ENCODE results near the gene BSCL2. TPM values are rescaled to one million over a fixed set of nuclear protein-coding genes. Genes with fewer than 3 reads are reported as not detected.

BSCL2 gene
- polyA plus RNA-seq, 3 donors = 43.5 to 65.7 (median 63.3) TPM

GRCh38 chr11:62689421-62690183 is 17.6 kb downstream of the BSCL2 start, which contains the start of gene LRRN4CL:
TSS of gene LRRN4CL (minus strand) at chr11:62689530. CDS start at chr11:62688508, 1,022 bp downstream.
- Histone ChIP-seq H2AFZ (ENCODE audit: insufficient read depth, low read depth, low read length, poor library complexity, severe bottlenecking) (no peak within 1 kb of the TSS), H3K9ac (ENCODE audit: insufficient read depth, low read length, poor library complexity, severe bottlenecking) (no peak within 1 kb of the TSS), H4K20me1 (ENCODE audit: insufficient read depth, low read length) (no peaks in the 10 kb centered on the region), H3K4me3 (replicated peaks in 1 of 3; ENCODE audit: low read depth in 2 of 3, low read length in 3 of 3) (no peak within 1 kb of the TSS), H3K79me2 (ENCODE audit: insufficient read depth, low read length) (no peaks in the 10 kb centered on the region), H3K27ac (ENCODE audit: low read depth in 1 of 2, low read length in 2 of 2) (no peak within 1 kb of the TSS), H3K9me3 (replicated peaks in 1 of 2; ENCODE audit: control insufficient read depth in 1 of 2, insufficient read depth in 1 of 2, low read length in 2 of 2) (no peaks in the 10 kb centered on the region), H3K27me3 (ENCODE audit: control insufficient read depth in 2 of 2, insufficient read depth in 2 of 2, low read length in 2 of 2) (peaks cover 9 to 26% of the 10 kb centered on the region in 2 donors), H3K4me1 (ENCODE audit: control insufficient read depth in 1 of 2, insufficient read depth in 2 of 2, low read length in 2 of 2) (peaks cover 5 to 8% of the 10 kb centered on the region in 2 donors), H3K36me3 (replicated peaks in 1 of 2; ENCODE audit: control insufficient read depth in 1 of 2, insufficient read depth in 2 of 2, low read length in 2 of 2) (peaks cover 29 to 41% of the 10 kb centered on the region in 2 donors), H3K4me2 (replicated peaks; ENCODE audit: extremely low read depth, low read length, poor library complexity, severe bottlenecking) (no peak within 1 kb of the TSS)
- H3K9me3 Mint-ChIP-seq = peaks cover 0 to 4% (median 0%) of the 10 kb centered on the region in 7 donors
- TF ChIP-seq, protein P1, sequence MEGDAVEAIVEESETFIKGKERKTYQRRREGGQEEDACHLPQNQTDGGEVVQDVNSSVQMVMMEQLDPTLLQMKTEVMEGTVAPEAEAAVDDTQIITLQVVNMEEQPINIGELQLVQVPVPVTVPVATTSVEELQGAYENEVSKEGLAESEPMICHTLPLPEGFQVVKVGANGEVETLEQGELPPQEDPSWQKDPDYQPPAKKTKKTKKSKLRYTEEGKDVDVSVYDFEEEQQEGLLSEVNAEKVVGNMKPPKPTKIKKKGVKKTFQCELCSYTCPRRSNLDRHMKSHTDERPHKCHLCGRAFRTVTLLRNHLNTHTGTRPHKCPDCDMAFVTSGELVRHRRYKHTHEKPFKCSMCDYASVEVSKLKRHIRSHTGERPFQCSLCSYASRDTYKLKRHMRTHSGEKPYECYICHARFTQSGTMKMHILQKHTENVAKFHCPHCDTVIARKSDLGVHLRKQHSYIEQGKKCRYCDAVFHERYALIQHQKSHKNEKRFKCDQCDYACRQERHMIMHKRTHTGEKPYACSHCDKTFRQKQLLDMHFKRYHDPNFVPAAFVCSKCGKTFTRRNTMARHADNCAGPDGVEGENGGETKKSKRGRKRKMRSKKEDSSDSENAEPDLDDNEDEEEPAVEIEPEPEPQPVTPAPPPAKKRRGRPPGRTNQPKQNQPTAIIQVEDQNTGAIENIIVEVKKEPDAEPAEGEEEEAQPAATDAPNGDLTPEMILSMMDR (IDR thresholded peaks at IDR 0.05) = no peak
- H3K4me1 Mint-ChIP-seq = peaks cover 5% of the 10 kb centered on the region
- peaks cover 26 to 32% (median 29%) of the 10 kb centered on the region in 3 donors for H3K27me3 Mint-ChIP-seq (ENCODE audit: low read depth in 3 of 3)
- H3K27ac Mint-ChIP-seq = peak within 1 kb of the TSS in 1 of 7 donors; percentile 31
- no peak for DNase-seq
- intact Hi-C loops (cut with micrococcal nuclease) = loop anchor here (5.0 to 10.0 kb wide), 2 partner anchors 292 to 295 kb away; no protein-coding TSS in a partner anchor
- H3K36me3 Mint-ChIP-seq = peaks cover 43 to 56% of the 10 kb centered on the region in 2 donors
- WGBS (ENCODE audit: insufficient coverage) = 78% methylated on average over 4 of the region's 11 CpGs
- peak within 1 kb of the TSS in 1 of 2 donors; percentile 63 for H3K4me3 Mint-ChIP-seq

- peaks cover 5% of the 10 kb centered on the region for H3K4me1 Mint-ChIP-seq
- H3K36me3 Mint-ChIP-seq = peaks cover 41 to 45% of the 10 kb centered on the region in 2 donors
- no peaks in the 10 kb centered on the region for H3K79me2 ChIP-seq (ENCODE audit: insufficient read depth, low read length)
- H2AFZ ChIP-seq (ENCODE audit: insufficient read depth, low read depth, low read length, poor library complexity, severe bottlenecking) = peak overlapping the region; percentile 72
- peaks cover 0 to 4% (median 0%) of the 10 kb centered on the region in 7 donors for H3K9me3 Mint-ChIP-seq
- no peak for DNase-seq
- H3K4me3 ChIP-seq (replicated peaks in 1 of 3; ENCODE audit: low read depth in 2 of 3, low read length in 3 of 3) = no peak overlapping the region
- no peak overlapping the region for H3K27ac Mint-ChIP-seq
- no peaks in the 10 kb centered on the region for H3K9me3 ChIP-seq (replicated peaks in 1 of 2; ENCODE audit: control insufficient read depth in 1 of 2, insufficient read depth in 1 of 2, low read length in 2 of 2)
- no peak overlapping the region for H3K9ac ChIP-seq (ENCODE audit: insufficient read depth, low read length, poor library complexity, severe bottlenecking)
- H3K4me2 ChIP-seq (replicated peaks; ENCODE audit: extremely low read depth, low read length, poor library complexity, severe bottlenecking) = no peak overlapping the region
- peaks cover 29 to 39% of the 10 kb centered on the region in 2 donors for H3K36me3 ChIP-seq (replicated peaks in 1 of 2; ENCODE audit: control insufficient read depth in 1 of 2, insufficient read depth in 2 of 2, low read length in 2 of 2)
- H3K27me3 ChIP-seq (ENCODE audit: control insufficient read depth in 2 of 2, insufficient read depth in 2 of 2, low read length in 2 of 2) = peaks cover 9 to 26% of the 10 kb centered on the region in 2 donors
- peaks cover 25 to 32% (median 29%) of the 10 kb centered on the region in 3 donors for H3K27me3 Mint-ChIP-seq (ENCODE audit: low read depth in 3 of 3)
- intact Hi-C loops (cut with micrococcal nuclease) = loop anchor here in 1 of 2 donors (5.0 kb wide), 1 partner anchor 291 kb away; no protein-coding TSS in a partner anchor
- no peaks in the 10 kb centered on the region for H4K20me1 ChIP-seq (ENCODE audit: insufficient read depth, low read length)
- peaks cover 5 to 8% of the 10 kb centered on the region in 2 donors for H3K4me1 ChIP-seq (ENCODE audit: control insufficient read depth in 1 of 2, insufficient read depth in 2 of 2, low read length in 2 of 2)
- no CpG with 5 or more reads among the region's 1 CpG for WGBS (ENCODE audit: insufficient coverage)
- H3K27ac ChIP-seq (ENCODE audit: low read depth in 1 of 2, low read length in 2 of 2) = no peak overlapping the region
- TF ChIP-seq, protein P1 (IDR thresholded peaks at IDR 0.05) = no peak
- peak overlapping the region in 1 of 2 donors; percentile 63 for H3K4me3 Mint-ChIP-seq
Measured at GRCh38 chr11:62688491-62688890, 18.7 kb downstream of the BSCL2 start.
